HEK293T (cell line): Measurements from ENCODE around the gene JPH4.

Experiments used
- L3MBTL2 ChIP-seq: fragments of 450-650 bp; conservative IDR thresholded peaks from 2 replicates; pipeline ENCODE4 v1.6.1; 2016; ENCODE audit warnings: mild to moderate bottlenecking
- SUZ12 ChIP-seq: fragments of 450-650 bp; IDR thresholded peaks from 2 replicates; pipeline ENCODE4 v1.6.1; 2016; ENCODE audit warnings: mild to moderate bottlenecking

GRCh38 chr14:23533652-23534435 is 44.7 kb downstream of the JPH4 start:
- TF ChIP-seq SUZ12 (no peak), L3MBTL2 (no peak)
